HG03175 (cell line): ENCODE results near the gene OR2W1.

Experiments used
- ATAC-seq: cut with Tn5 transposase; IDR thresholded peaks from one replicate; pipeline ENCODE4 v1.9.1; 2021; ENCODE audit warnings: mild to moderate bottlenecking, moderate library complexity; ENCODE audit not compliant: unreplicated experiment

The OR2W1 gene

DNA sequence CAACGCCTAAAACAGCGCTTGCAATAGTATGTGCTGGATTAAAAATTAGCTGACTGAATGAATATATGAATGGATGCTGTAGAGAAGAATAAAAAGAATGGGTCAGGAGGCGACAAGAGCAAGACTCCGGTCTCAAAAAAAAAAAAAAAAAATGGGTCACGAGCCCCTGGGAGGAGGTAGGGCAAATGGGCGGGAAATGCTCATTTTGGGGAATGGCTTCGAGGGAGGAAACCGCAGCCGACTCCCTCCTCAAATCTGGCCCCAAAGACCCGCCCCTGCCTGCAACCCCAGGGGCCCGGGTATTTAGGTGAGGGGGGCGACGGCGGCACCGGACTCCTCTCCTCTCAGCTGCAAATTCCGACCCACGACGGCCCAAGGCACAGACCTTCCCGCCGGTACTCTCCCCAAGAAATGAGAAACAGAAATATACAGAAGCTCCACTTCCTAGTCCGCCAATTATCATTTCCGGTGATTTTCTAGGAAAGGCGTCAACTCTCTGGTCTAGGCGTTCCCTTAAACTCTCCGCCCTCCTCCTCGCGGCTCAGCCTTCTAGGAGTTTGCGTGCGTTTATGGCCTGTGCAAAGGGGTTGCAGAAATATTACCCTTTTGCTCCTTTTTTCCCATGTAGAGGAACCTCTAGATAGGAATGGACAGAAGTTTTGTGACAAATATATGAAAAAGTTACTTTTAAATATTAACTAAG is 39.6 kb downstream of the OR2W1 start, which contains the start of gene ZNF311:
ZNF311 (minus strand) TSS at position 133 of the 703 bp plus-strand sequence. CDS start 1,361 bp downstream, outside the sequence.
- no peak for ATAC-seq

DNA sequence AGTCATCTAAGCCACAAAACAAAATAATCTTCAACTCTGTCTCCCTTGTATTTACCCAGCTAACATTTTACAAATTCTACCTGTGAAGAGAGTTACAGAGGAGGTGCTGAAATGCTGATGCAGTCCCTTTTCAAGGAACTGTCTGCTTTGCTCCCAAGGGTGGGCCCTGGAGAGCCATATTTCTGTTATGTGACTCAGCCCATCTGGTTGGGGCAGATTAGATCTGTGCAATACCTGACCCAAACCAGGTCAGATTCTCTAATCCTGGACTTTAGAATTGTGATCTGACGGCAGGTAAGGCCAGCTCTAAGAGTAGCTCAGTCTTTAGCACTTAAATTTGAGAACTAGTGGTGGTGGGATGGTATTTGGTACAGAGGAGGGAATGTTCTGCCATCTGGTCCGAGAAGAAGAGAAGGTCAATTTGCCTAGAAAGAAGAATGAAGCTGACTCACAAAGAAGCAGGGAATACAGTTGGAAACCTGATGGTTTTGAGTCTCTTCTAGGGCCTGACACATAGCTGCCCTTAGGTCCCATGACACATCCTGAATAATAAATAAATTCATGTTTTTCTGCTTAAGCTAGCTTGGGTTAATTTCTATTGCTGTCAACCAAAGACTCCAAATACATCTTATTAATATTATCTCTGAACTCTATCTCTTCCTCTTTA is 48.0 kb downstream of the OR2W1 start:
- ATAC-seq, result no peak

DNA sequence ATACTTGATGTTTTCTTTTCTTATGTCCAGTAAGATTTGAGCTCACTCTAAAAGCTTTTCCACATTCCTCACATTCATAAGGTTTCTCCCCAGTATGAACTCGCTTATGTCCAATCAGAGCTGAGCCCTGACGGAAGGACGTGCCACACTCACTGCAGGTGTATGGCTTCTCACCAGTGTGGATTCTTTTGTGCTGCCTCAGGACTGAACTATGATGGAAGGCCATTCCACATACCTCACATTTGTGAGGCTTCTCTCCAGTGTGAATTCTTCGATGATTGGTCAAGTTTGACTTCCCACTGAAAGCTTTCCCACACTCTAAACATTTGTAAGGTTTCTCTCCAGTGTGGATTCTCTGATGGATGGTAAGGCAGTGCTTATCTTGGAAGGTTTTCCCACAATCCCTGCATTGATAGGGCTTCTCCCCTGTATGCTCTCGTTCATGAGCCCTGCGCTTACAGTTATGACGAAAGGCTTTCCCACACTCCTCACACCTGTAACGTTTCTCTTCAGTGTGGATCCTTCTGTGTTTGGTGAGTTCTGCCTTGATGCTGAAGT is 49.8 kb downstream of the OR2W1 start:
- no peak for ATAC-seq
